Liver (tissue), 9 donors: ENCODE data around the gene SLC7A5. TPM values are rescaled to one million over a fixed set of nuclear protein-coding genes. Genes with fewer than 3 reads are reported as not detected.

ENCODE experiments used
- DNase-seq: peaks from one replicate; pipeline ENCODE4 v3.0.0-alpha.2; 2017; ENCODE audit warnings: low spot score
- H3K27ac ChIP-seq, 2 donors: one replicate each; pipeline ENCODE4 v1.7.0; 2013; ENCODE audit warnings: inconsistent platforms in 2 of 2, low read length in 2 of 2, control low read depth in 1 of 2, low read depth in 1 of 2, mild to moderate bottlenecking in 1 of 2
- H3K27me3 ChIP-seq, 4 donors: one replicate each; pipeline versions ENCODE4 v1.6.1 to v1.7.0; 2013; ENCODE audit warnings: low read length in 3 of 4, inconsistent platforms in 1 of 4, mild to moderate bottlenecking in 1 of 4, moderate library complexity in 1 of 4; ENCODE audit not compliant: control insufficient read depth in 4 of 4, insufficient read depth in 4 of 4
- H3K36me3 ChIP-seq, 4 donors: one replicate each; pipeline versions ENCODE4 v1.6.1 to v1.7.0; 2013; ENCODE audit warnings: low read length in 3 of 4, mild to moderate bottlenecking in 3 of 4, low read depth in 1 of 4, moderate library complexity in 1 of 4; ENCODE audit not compliant: control insufficient read depth in 4 of 4, insufficient read depth in 3 of 4
- H3K4me1 ChIP-seq, 4 donors: one replicate each; pipeline versions ENCODE4 v1.6.1 to v1.7.0; 2013; ENCODE audit warnings: low read length in 3 of 4, mild to moderate bottlenecking in 3 of 4, moderate library complexity in 1 of 4; ENCODE audit not compliant: control insufficient read depth in 4 of 4, insufficient read depth in 4 of 4
- H3K4me3 ChIP-seq, 3 donors: one replicate each; pipeline versions ENCODE4 v1.6.1 to v1.7.0; 2013; ENCODE audit warnings: low read length in 3 of 3, control low read depth in 1 of 3, low read depth in 1 of 3, mild to moderate bottlenecking in 1 of 3
- H3K9ac ChIP-seq, 2 donors: one replicate each; pipeline ENCODE4 v1.7.0; 2013; ENCODE audit warnings: low read length in 2 of 2, mild to moderate bottlenecking in 2 of 2, moderate library complexity in 2 of 2, control low read depth in 1 of 2, low read depth in 1 of 2
- H3K9me3 ChIP-seq, 4 donors: one replicate each; pipeline versions ENCODE4 v1.6.1 to v1.7.0; 2013; ENCODE audit warnings: low read length in 3 of 4; ENCODE audit not compliant: control insufficient read depth in 4 of 4
- ATF3 ChIP-seq: IDR thresholded peaks from 2 replicates; pipeline ENCODE4 v1.6.1; 2016; ENCODE audit warnings: antibody characterized with exemption
- CTCF ChIP-seq: fragments of 150-350 bp; IDR thresholded peaks from 2 replicates; pipeline ENCODE4 v1.5.1; 2017; ENCODE audit warnings: improper control_type of control experiment, low read depth, low read length; ENCODE audit not compliant: missing input control
- EGR1 ChIP-seq, 2 donors: IDR thresholded peaks; 2 replicates each; pipeline ENCODE4 v1.6.1; 2016 to 2018; ENCODE audit warnings: antibody characterized with exemption in 2 of 2, low read depth in 2 of 2
- FOXA1 ChIP-seq: IDR thresholded peaks from 2 replicates; pipeline ENCODE4 v1.6.1; 2016; ENCODE audit warnings: antibody characterized with exemption
- FOXA2 ChIP-seq: IDR thresholded peaks from 2 replicates; pipeline ENCODE4 v1.6.1; 2016; ENCODE audit warnings: antibody characterized with exemption
- GABPA ChIP-seq, 2 donors: IDR thresholded peaks in 1 of 2; conservative IDR thresholded peaks in 1 of 2; 2 replicates each; pipeline ENCODE4 v1.6.1; 2016; ENCODE audit warnings: antibody characterized with exemption in 2 of 2, mild to moderate bottlenecking in 1 of 2, moderate library complexity in 1 of 2
- HNF4A ChIP-seq, 2 donors: conservative IDR thresholded peaks; 2 replicates each; pipeline ENCODE4 v1.6.1; 2016; ENCODE audit warnings: antibody characterized with exemption in 2 of 2, mild to moderate bottlenecking in 2 of 2
- HNF4G ChIP-seq: IDR thresholded peaks from 2 replicates; pipeline ENCODE4 v1.6.1; 2016; ENCODE audit warnings: antibody characterized with exemption
- JUND ChIP-seq, 2 donors: IDR thresholded peaks; 2 replicates each; pipeline ENCODE4 v1.6.1; 2016; ENCODE audit warnings: antibody characterized with exemption in 2 of 2
- MAX ChIP-seq: IDR thresholded peaks from 2 replicates; pipeline ENCODE4 v1.6.1; 2016; ENCODE audit warnings: antibody characterized with exemption
- NR2F2 ChIP-seq: IDR thresholded peaks from 2 replicates; pipeline ENCODE4 v1.6.1; 2016; ENCODE audit warnings: antibody characterized with exemption
- RAD21 ChIP-seq, 2 donors: IDR thresholded peaks; 2 replicates each; pipeline ENCODE4 v1.6.1; 2016; ENCODE audit warnings: antibody characterized with exemption in 2 of 2, mild to moderate bottlenecking in 2 of 2
- REST ChIP-seq: IDR thresholded peaks from 2 replicates; pipeline ENCODE4 v1.6.1; 2016; ENCODE audit warnings: antibody characterized with exemption, mild to moderate bottlenecking
- RXRA ChIP-seq, 2 donors: IDR thresholded peaks; 2 replicates each; pipeline ENCODE4 v1.6.1; 2017 to 2018; ENCODE audit warnings: antibody characterized with exemption in 2 of 2, mild to moderate bottlenecking in 1 of 2
- SP1 ChIP-seq: IDR thresholded peaks from 2 replicates; pipeline ENCODE4 v1.6.1; 2018; ENCODE audit warnings: antibody characterized with exemption, mild to moderate bottlenecking
- TAF1 ChIP-seq: conservative IDR thresholded peaks from 2 replicates; pipeline ENCODE4 v1.6.1; 2016; ENCODE audit warnings: antibody characterized with exemption, mild to moderate bottlenecking
- YY1 ChIP-seq: IDR thresholded peaks from 2 replicates; pipeline ENCODE4 v1.6.1; 2016; ENCODE audit warnings: antibody characterized with exemption, mild to moderate bottlenecking
- ZBTB33 ChIP-seq: IDR thresholded peaks from 2 replicates; pipeline ENCODE4 v1.6.1; 2016; ENCODE audit warnings: antibody characterized with exemption
- WGBS: extraction: QIAGEN DNeasy Blood & Tissue Kit; methylation state at CpG from one replicate; pipeline ENCODE4 v1.1.7; 2013; 5-methylcytosine and 5-hydroxymethylcytosine counted together
- polyA plus RNA-seq, 2 donors: library from polyadenylated mRNA; stranded (reverse) in 1 of 2; unstranded in 1 of 2; fragments of 200-250 nt in 1 of 2; fragments of >200 nt in 1 of 2; fragmentation: Nextera tagmentation in 1 of 2; extraction: Ambion mirVana in 1 of 2; gene quantifications; one replicate each; pipeline versions ENCODE4 v1.2.1 to v1.2.3, GENCODE V29; 2013 to 2015
- total RNA-seq, 2 donors: library from RNA; depleted of rRNA; stranded (reverse); fragments of >200 nt; gene quantifications; one replicate each; pipeline ENCODE4 v1.2.3, GENCODE V29; 2014
- donor health status: healthy.
- donor health status: healthy.
- donor health status: healthy.
- donor health status: healthy.
- donor health status: healthy.

The SLC7A5 gene
- total and polyA plus RNA-seq, 4 donors = 4.5 to 66.0 (median 10.6) TPM

- Histone ChIP-seq H3K27me3 (no peaks in the 10 kb centered on the region), H3K9ac (no peak overlapping the region), H3K36me3 (no peaks in the 10 kb centered on the region), H3K4me3 (no peak overlapping the region), H3K27ac (no peak overlapping the region), H3K9me3 (peaks cover 2 to 6% (median 4%) of the 10 kb centered on the region in 4 donors), H3K4me1 (no peaks in the 10 kb centered on the region)
- TF ChIP-seq TAF1 (no peak), RAD21 (IDR thresholded peaks at IDR 0.05) (no peak), NR2F2 (no peak), EGR1 (IDR thresholded peaks at IDR 0.05; ENCODE audit: low read depth in 2 of 2) (no peak), MAX (no peak), ATF3 (no peak), FOXA1 (no peak), REST (no peak)
- no peak for DNase-seq
- WGBS = 93% methylated on average over 15 of the region's 15 CpGs
Observed at GRCh38 chr16:87819282-87819681, 50.0 kb downstream of the SLC7A5 start.

- no peak for DNase-seq
- Histone ChIP-seq H3K27me3 (no peaks in the 10 kb centered on the region), H3K9ac (no peak overlapping the region), H3K27ac (no peak overlapping the region), H3K36me3 (no peaks in the 10 kb centered on the region), H3K4me1 (no peaks in the 10 kb centered on the region), H3K4me3 (no peak overlapping the region), H3K9me3 (peaks cover 2 to 6% (median 4%) of the 10 kb centered on the region in 4 donors)
- 88% methylated on average over 16 of the region's 16 CpGs for WGBS
- no peak for TF ChIP-seq FOXA1
- TF ChIP-seq ZBTB33 = no peak
- no peak for TF ChIP-seq GABPA (IDR thresholded peaks at IDR 0.05 in 1 of 2, conservative IDR thresholded peaks at IDR 0.05 in 1 of 2)
- TF ChIP-seq CTCF = no peak
- no peak for TF ChIP-seq RAD21 (IDR thresholded peaks at IDR 0.05)
- no peak for TF ChIP-seq TAF1
- no peak for TF ChIP-seq FOXA2
- no peak for TF ChIP-seq YY1
- no peak for TF ChIP-seq JUND (IDR thresholded peaks at IDR 0.05)
- TF ChIP-seq HNF4G = no peak
- TF ChIP-seq REST = no peak
- TF ChIP-seq NR2F2 = no peak
- TF ChIP-seq SP1 = no peak
- TF ChIP-seq ATF3 = no peak
- no peak for TF ChIP-seq RXRA (IDR thresholded peaks at IDR 0.05)
- no peak for TF ChIP-seq HNF4A (conservative IDR thresholded peaks at IDR 0.05)
- no peak for TF ChIP-seq EGR1 (IDR thresholded peaks at IDR 0.05; ENCODE audit: low read depth in 2 of 2)
- TF ChIP-seq MAX = no peak
Observed at GRCh38 chr16:87818533-87819161, 50.7 kb downstream of the SLC7A5 start.
